ENCODE results near the gene PMPCB.
"Not testable (repeated sequence)": the region's sequence is repeated elsewhere in the genome, so short reads cannot be mapped to it uniquely, and the experiment has no call there.

DNA sequence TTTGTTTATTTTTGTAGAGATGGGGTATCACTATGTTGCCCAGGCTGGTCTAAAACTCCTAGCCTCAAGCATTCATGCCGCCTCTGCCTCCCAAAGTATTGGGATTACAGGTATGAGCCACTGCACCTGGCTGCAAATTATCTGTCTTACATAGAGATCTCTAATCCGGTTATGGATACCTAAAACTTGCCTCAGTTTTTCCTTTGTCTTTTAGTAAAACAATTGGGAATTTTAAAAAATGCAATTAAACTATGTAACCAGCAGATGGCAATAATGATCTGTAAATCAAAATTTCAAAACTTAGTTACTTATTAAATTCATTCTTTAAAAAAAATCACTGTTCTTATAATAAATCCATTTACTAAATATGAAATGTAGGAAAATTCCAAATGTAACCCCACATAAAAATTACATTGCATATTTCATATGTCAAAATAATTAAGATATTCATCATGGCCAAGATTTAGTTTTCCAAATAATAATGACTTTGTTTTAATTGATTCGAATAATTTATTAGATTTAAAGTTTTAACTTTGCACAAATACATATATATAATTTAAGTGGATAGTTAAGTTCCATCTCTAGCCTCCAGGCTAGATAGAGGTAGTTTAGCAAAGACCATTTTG is 14.3 kb upstream of the PMPCB start:
- TF ChIP-seq, protein P1, sequence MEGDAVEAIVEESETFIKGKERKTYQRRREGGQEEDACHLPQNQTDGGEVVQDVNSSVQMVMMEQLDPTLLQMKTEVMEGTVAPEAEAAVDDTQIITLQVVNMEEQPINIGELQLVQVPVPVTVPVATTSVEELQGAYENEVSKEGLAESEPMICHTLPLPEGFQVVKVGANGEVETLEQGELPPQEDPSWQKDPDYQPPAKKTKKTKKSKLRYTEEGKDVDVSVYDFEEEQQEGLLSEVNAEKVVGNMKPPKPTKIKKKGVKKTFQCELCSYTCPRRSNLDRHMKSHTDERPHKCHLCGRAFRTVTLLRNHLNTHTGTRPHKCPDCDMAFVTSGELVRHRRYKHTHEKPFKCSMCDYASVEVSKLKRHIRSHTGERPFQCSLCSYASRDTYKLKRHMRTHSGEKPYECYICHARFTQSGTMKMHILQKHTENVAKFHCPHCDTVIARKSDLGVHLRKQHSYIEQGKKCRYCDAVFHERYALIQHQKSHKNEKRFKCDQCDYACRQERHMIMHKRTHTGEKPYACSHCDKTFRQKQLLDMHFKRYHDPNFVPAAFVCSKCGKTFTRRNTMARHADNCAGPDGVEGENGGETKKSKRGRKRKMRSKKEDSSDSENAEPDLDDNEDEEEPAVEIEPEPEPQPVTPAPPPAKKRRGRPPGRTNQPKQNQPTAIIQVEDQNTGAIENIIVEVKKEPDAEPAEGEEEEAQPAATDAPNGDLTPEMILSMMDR (IDR thresholded peaks at IDR 0.05; ENCODE audit: low read length) = not testable (repeated sequence)
- TF ChIP-seq EZH2 (optimal IDR thresholded peaks at IDR 0.05; ENCODE audit: low read depth, low read length); EZH2phosphoT487 (IDR thresholded peaks at IDR 0.05; ENCODE audit: low read length): not testable (repeated sequence)

All from MM.1S (cell line).